Panc1 (cell line): Measurements from ENCODE around the gene GLIS1. TPM values are rescaled to one million over a fixed set of nuclear protein-coding genes. Genes with fewer than 3 reads are reported as not detected.

Source experiments
- ATAC-seq: fragments of 200-7000 bp; cut with Tn5 transposase; 2 replicates; pipeline ENCODE4 v1.9.1; 2020; ENCODE audit warnings: mild to moderate bottlenecking, moderate library complexity
- BruUV-seq: library from RNA; stranded (reverse); fragments of 400-500 nt; replicated peaks from 2 replicates; lab custom pipeline; 2021; lab: Mats Ljungman, UMichigan
- CTCF ChIA-PET: fragments of 300-600 bp; sonication (Branson Sonifier 250); formaldehyde crosslinking; loops from one replicate; lab custom pipeline; 2022; ENCODE audit warnings: antibody characterized with exemption; lab: Charles Lee
- POLR2A ChIA-PET: fragments of 300-600 bp; sonication (Branson Sonifier 250); formaldehyde crosslinking; loops from one replicate; lab custom pipeline; 2022; ENCODE audit warnings: antibody characterized with exemption; lab: Charles Lee
- DNase-seq: peaks from one replicate; pipeline ENCODE4 v3.0.0-alpha.2; 2010; ENCODE audit warnings: low read depth, low spot score
- H3K27ac ChIP-seq: 2 replicates; pipeline ENCODE4 v1.5.1; 2011; ENCODE audit warnings: mild to moderate bottlenecking, low read length, inconsistent platforms
- H3K27me3 ChIP-seq: fragments of 200-500 bp; sonication (Bioruptor generic); 2 replicates; pipeline ENCODE4 v1.6.0; 2014; ENCODE audit warnings: low read length, inconsistent platforms; ENCODE audit not compliant: control insufficient read depth, insufficient read depth
- H3K36me3 ChIP-seq: fragments of 200-500 bp; sonication (Bioruptor generic); 2 replicates; pipeline ENCODE4 v1.5.1; 2014; ENCODE audit warnings: inconsistent platforms, mild to moderate bottlenecking, low read length, moderate library complexity; ENCODE audit not compliant: control insufficient read depth, insufficient read depth
- H3K4me1 ChIP-seq: 2 replicates; pipeline ENCODE4 v1.5.1; 2011; ENCODE audit warnings: inconsistent platforms, mild to moderate bottlenecking, low read length, moderate library complexity; ENCODE audit not compliant: control insufficient read depth, insufficient read depth
- H3K4me3 ChIP-seq, 2 experiments: 2 replicates each; pipeline ENCODE4 v1.5.1; 2011 to 2012; ENCODE audit warnings: low read depth in 2 of 2, low read length in 2 of 2, mild to moderate bottlenecking in 2 of 2, inconsistent platforms in 1 of 2, moderate library complexity in 1 of 2
- H3K9me3 ChIP-seq: fragments of 200-500 bp; sonication (Bioruptor generic); 2 replicates; pipeline ENCODE4 v1.5.1; 2014; ENCODE audit warnings: low read depth, mild to moderate bottlenecking, inconsistent platforms, low read length, moderate library complexity; ENCODE audit not compliant: control insufficient read depth, insufficient read depth
- POLR2AphosphoS5 ChIP-seq: IDR thresholded peaks from 2 replicates; pipeline ENCODE4 v1.6.1; 2012; ENCODE audit warnings: mild to moderate bottlenecking, low read depth, low read length, moderate library complexity
- SIN3A ChIP-seq: IDR thresholded peaks from 2 replicates; pipeline ENCODE4 v1.6.1; 2012; ENCODE audit warnings: low read depth, mild to moderate bottlenecking, low read length, moderate library complexity, borderline replicate concordance; ENCODE audit not compliant: insufficient read depth
- TCF7L2 ChIP-seq: IDR thresholded peaks from 2 replicates; pipeline ENCODE4 v1.6.1; 2011; ENCODE audit warnings: mild to moderate bottlenecking, low read depth, low read length, inconsistent platforms
- in situ Hi-C: cut with HindIII; loops from 2 replicates; pipeline ENCODE4 v1.10.0; 2016; ENCODE audit warnings: low sequenced_read_pairs, low pct_unique_long_range_greater_than_20kb
- intact Hi-C: fragments of 100-400 bp; cut with micrococcal nuclease; formaldehyde crosslinking; loops from one replicate; pipeline ENCODE4 v1.10.0; 2022; ENCODE audit not compliant: unreplicated experiment
- total RNA-seq: library from RNA; stranded (reverse); gene quantifications from one replicate; pipeline ENCODE4 v1.2.1, GENCODE V29; 2021; ENCODE audit not compliant: unreplicated experiment
- TF ChIP-seq, protein P1 (sequence below), 2 experiments: IDR thresholded peaks; 2 replicates each; pipeline ENCODE4 v1.6.1; 2011 to 2012; ENCODE audit warnings: low read depth in 2 of 2, control low read depth in 1 of 2, low read length in 1 of 2, mild to moderate bottlenecking in 1 of 2, moderate library complexity in 1 of 2; ENCODE audit not compliant: insufficient read depth in 1 of 2
- TF ChIP-seq, protein P2 (sequence below): fragments of 450-650 bp; IDR thresholded peaks from 2 replicates; pipeline ENCODE4 v1.5.1; 2017; ENCODE audit warnings: mild to moderate bottlenecking

GLIS1 gene
- total RNA-seq, 1 experiment from 2014 or later, result 0.28 TPM

DNA sequence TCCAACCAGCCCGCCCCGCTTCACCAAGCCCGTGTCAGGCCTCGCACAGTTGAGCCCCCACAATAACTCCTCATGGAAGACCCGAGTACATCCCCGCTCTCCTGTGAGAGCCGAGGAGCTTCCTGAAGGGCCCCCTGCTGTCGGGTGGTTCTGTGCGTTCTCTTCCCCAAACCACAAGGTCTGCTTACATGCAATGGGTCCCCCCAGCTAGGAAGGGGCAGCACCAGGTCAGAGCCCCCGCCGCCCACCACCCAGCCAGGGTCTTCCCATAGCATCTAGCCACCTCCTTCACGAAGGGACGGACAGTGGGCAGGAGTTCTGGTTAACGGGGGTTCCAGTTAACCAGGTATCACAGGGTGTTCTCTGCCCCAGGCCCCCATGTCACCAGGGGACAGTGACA lies 51.5 kb downstream of the GLIS1 start:
- ChIA-PET CTCF (no interaction called here), POLR2A (no interaction called here)
- DNase-seq, result no peak
- no peak for TF ChIP-seq TCF7L2
- TF ChIP-seq, protein P1, sequence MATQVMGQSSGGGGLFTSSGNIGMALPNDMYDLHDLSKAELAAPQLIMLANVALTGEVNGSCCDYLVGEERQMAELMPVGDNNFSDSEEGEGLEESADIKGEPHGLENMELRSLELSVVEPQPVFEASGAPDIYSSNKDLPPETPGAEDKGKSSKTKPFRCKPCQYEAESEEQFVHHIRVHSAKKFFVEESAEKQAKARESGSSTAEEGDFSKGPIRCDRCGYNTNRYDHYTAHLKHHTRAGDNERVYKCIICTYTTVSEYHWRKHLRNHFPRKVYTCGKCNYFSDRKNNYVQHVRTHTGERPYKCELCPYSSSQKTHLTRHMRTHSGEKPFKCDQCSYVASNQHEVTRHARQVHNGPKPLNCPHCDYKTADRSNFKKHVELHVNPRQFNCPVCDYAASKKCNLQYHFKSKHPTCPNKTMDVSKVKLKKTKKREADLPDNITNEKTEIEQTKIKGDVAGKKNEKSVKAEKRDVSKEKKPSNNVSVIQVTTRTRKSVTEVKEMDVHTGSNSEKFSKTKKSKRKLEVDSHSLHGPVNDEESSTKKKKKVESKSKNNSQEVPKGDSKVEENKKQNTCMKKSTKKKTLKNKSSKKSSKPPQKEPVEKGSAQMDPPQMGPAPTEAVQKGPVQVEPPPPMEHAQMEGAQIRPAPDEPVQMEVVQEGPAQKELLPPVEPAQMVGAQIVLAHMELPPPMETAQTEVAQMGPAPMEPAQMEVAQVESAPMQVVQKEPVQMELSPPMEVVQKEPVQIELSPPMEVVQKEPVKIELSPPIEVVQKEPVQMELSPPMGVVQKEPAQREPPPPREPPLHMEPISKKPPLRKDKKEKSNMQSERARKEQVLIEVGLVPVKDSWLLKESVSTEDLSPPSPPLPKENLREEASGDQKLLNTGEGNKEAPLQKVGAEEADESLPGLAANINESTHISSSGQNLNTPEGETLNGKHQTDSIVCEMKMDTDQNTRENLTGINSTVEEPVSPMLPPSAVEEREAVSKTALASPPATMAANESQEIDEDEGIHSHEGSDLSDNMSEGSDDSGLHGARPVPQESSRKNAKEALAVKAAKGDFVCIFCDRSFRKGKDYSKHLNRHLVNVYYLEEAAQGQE (IDR thresholded peaks at IDR 0.05; ENCODE audit: insufficient read depth in 1 of 2, low read depth in 2 of 2, low read length in 1 of 2), result no peak
- no peak for TF ChIP-seq POLR2AphosphoS5
- TF ChIP-seq SIN3A, result no peak
- TF ChIP-seq, protein P2, sequence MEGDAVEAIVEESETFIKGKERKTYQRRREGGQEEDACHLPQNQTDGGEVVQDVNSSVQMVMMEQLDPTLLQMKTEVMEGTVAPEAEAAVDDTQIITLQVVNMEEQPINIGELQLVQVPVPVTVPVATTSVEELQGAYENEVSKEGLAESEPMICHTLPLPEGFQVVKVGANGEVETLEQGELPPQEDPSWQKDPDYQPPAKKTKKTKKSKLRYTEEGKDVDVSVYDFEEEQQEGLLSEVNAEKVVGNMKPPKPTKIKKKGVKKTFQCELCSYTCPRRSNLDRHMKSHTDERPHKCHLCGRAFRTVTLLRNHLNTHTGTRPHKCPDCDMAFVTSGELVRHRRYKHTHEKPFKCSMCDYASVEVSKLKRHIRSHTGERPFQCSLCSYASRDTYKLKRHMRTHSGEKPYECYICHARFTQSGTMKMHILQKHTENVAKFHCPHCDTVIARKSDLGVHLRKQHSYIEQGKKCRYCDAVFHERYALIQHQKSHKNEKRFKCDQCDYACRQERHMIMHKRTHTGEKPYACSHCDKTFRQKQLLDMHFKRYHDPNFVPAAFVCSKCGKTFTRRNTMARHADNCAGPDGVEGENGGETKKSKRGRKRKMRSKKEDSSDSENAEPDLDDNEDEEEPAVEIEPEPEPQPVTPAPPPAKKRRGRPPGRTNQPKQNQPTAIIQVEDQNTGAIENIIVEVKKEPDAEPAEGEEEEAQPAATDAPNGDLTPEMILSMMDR, result no peak; the same call in 1 of the 2 replicates
- Histone ChIP-seq H3K27ac (no peak overlapping the region), H3K4me1 (peaks cover 6% of the 10 kb centered on the region; the same call in 1 of the 2 replicates), H3K4me3 (no peak overlapping the region), H3K36me3 (no peaks in the 10 kb centered on the region), H3K27me3 (no peaks in the 10 kb centered on the region; the same call in 1 of the 2 replicates), H3K9me3 (no peaks in the 10 kb centered on the region)
- no peak for ATAC-seq
- in situ Hi-C loops, result no loop called here
- BruUV-seq, result no TSS peak
- intact Hi-C loops, result no loop called here

DNA sequence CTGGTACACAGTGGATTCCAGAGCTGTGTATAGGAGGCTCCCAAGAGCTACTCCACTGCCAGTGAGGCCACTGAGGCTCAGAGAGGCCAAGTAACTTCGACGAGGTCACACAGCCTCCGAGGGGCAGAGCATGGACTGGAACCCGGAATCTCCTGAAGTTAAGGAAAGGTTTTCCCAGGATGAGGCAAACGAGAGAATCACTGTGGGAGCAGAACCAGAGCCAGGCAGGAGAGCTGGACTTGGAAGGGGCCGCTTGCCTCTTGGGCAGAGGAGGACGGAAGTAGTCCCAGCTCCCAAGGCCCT lies 52.0 kb downstream of the GLIS1 start:
- no TSS peak for BruUV-seq
- CTCF ChIA-PET, result no interaction called here
- no peaks in the 10 kb centered on the region; the same call in 1 of the 2 replicates for H3K27me3 ChIP-seq

More for the DNA sequence above, 52.0 kb downstream of the GLIS1 start:
- ATAC-seq (no peak), DNase-seq (no peak)
- Histone ChIP-seq H3K36me3 (no peaks in the 10 kb centered on the region), H3K27ac (no peak overlapping the region), H3K4me3 (no peak overlapping the region), H3K9me3 (no peaks in the 10 kb centered on the region), H3K4me1 (peaks cover 6% of the 10 kb centered on the region; the same call in 1 of the 2 replicates)
- in situ Hi-C loops (no loop called here), intact Hi-C loops (no loop called here)
- POLR2A ChIA-PET, result no interaction called here
- no peak for TF ChIP-seq SIN3A
- TF ChIP-seq, protein P2, result no peak
- no peak for TF ChIP-seq TCF7L2
- TF ChIP-seq, protein P1 (IDR thresholded peaks at IDR 0.05; ENCODE audit: insufficient read depth in 1 of 2, low read depth in 2 of 2, low read length in 1 of 2), result no peak
- TF ChIP-seq POLR2AphosphoS5, result no peak
